Ureter (tissue), 1 donor: ENCODE results near the gene UNC13C. TPM values are rescaled to one million over a fixed set of nuclear protein-coding genes. Genes with fewer than 3 reads are reported as not detected.

Experiments used
- DNase-seq: peaks from one replicate; pipeline ENCODE4 v3.0.0-alpha.2; 2020; ENCODE audit warnings: low spot score
- total RNA-seq: library from RNA; stranded (reverse); gene quantifications from one replicate; pipeline ENCODE4 v1.2.4, GENCODE V29; 2023
- donor health status: DM: yes; HTN: yes; CAD: no.

The UNC13C gene
- total RNA-seq, 1 donor from 2014 or later = 4.1 TPM

DNA sequence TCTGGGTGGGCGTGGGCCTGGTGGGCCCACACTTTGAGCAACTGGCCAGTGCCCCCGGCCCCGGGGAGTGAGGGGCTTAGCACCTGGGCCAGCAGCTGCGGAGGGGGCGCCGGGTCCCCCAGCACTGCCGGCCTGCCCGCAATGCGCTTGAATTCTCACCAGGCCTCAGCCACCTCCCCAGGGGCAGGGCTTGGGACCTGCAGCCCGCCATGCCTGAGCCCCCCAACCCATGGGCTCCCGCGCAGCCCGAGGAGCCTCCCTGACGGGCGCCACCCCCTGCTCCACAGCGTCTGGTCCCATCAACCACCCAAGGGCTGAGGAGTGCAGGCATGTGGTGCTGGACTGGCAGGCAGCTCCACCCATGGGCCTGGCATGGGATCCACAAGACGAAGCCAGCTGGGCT, 484.3 kb downstream of the UNC13C start:
- DNase-seq = no peak

DNA sequence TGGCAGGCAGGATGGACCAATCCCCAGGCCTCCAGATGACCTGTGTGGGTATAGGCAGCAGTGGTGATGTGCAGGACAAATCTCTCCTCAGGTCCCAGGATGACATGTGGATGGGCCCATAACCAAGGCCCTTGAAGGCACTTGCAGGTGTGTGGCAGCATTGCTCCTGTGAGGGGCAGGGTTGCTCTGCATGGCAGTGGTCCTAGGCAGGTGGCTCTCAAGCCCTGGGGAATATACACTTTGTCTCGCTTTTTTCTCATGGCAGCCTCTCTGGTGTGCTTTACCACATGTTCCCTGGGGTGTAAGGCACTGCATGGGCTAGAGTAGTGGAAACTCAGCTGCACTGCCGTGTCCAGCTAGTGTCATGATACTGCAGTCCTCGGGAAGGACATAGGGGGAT, 503.6 kb downstream of the UNC13C start:
- DNase-seq = no peak

DNA sequence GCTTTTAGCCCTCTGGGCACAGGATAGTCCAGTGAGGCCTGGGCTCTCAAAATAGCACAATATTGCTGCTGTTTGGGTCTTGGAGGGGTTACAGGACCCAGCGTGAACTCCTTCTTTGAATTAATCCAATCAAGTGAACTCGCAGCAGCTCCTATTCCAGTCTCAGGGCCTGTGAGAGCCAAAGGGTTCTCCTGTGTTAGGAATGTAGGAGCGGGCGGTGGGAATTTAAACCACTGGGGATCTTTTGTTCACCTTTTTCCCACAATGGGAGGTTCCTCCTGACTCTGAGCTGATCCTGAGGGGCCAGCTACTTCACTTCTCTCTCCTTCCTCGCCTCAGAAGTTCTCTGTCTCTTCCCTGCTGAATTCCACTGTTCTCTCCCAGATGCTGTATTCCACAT, 504.0 kb downstream of the UNC13C start:
- no peak for DNase-seq

GRCh38 chr15:54500330-54500729, 522.1 kb downstream of the UNC13C start:
- no peak for DNase-seq

DNA sequence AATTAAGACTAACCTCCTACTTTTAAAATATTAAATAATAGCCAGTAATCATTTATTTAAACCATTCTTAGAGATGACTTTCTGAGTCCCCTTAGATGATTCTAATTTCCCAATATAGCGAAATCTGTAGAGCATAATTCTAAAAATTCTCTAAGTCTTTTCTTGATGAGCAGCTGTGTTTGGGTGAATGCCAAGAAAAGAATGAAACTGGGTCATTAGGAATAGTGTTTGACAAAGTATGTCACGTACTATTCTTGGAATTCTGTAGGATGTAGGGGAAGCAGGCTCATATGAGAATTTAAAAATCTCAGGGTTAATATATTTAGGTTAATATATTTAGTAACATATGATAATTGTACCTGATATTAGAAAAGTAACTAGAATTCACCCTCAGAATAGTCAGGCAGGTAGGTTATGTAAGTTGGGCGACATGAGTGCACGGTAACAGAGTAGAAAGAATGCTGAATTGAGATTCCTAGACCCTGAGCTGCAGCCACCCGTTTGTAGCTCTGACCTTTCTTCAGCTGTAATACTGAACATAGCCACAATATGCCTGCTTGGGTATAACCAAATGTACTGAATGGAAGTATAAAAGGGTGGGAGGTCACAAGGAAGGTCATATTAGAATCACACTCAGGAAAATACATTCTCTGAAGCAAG, 524.3 kb downstream of the UNC13C start:
- no peak for DNase-seq

DNA sequence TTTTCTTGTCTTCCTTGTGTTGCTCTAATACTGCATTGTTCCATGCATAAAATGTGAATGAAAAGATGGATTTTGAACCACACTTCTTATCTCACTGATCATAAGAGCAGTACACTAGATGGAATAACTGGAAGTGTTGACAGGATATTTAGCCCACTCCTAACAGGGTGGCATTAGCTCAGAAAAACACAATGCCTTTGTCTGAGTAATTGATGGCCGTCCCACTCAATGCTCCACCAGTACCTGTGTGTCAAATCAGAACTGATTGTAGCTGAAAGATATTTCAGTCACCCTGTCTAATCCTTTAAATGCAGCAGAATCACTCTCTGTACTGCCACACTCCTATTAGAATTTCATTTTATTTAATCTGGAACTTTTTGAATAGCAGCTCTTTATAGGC, 526.5 kb downstream of the UNC13C start:
- no peak for DNase-seq

DNA sequence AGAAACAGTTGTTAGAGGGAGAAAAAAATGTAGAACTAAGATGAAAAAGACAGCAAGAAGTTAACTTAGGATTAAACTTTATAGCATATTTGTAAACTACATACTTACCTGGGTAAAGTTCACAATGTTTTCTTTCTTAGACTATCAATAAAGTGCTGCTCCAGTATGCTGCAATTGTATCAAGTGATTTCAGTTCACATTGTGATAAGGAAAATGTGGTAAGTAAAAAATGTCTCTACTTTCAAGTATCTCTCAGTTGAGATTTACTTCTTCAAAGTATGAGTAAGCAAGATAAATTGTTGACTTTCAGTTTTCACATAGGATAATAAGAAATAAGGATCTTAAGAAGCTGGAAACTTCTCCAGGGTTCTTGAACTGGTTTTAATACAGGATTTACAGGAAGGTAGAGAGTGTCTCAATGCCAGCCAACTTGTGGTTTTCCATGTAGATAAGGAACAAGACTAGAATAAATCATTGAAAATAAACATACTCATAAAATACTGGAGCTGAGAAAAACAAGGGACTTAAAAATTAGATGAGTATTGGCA, 528.8 kb downstream of the UNC13C start:
- no peak for DNase-seq

DNA sequence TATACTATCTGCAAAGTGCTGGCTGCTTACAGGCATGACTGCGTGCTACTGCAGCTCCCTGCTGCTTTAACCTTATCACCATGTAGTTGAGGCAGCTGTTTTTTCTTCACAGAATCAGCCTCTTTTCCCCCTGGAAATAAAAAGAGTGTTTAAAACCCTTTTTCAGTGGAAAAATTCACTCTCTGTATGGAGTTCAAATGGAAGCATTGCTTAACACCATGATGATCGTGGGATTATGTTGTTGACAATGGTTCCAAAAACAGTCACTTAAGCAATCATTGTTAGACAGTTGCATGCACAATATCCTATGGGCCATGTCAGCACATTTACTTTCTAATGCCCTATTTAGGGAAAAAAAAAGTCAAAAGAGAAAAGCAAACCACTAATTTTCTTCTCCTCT, 536.4 kb downstream of the UNC13C start:
- no peak for DNase-seq

GRCh38 chr15:54515664-54516582, 537.7 kb downstream of the UNC13C start:
- no peak for DNase-seq

- DNase-seq = no peak
These were observed 539.1 kb downstream of the UNC13C start for GRCh38 chr15:54517366-54517765.

- DNase-seq = no peak
These were observed 540.1 kb downstream of the UNC13C start for GRCh38 chr15:54518156-54518882.

- DNase-seq = no peak
These were observed 541.3 kb downstream of the UNC13C start for GRCh38 chr15:54519577-54519976.

- DNase-seq = no peak
These were observed 542.4 kb downstream of the UNC13C start for GRCh38 chr15:54520616-54521015.

DNA sequence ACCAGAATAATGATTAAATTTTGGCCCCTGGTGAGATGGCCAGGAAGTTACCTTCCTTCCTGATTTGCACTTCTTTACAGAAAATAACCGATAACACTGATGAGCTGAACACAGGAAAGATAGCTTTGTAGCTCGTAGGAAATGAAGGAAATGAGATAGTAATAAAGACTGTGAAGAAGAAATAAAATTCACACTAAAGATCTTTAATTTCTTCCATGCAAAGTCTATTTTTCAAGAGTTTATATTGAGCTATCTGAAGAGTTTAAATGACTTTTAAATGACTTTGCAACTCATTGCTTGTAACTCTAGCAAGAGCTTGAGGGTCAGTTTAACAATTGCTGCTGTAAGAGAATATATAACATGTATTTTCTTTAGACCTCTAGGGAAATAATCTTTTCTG, 543.0 kb downstream of the UNC13C start:
- DNase-seq = no peak

DNA sequence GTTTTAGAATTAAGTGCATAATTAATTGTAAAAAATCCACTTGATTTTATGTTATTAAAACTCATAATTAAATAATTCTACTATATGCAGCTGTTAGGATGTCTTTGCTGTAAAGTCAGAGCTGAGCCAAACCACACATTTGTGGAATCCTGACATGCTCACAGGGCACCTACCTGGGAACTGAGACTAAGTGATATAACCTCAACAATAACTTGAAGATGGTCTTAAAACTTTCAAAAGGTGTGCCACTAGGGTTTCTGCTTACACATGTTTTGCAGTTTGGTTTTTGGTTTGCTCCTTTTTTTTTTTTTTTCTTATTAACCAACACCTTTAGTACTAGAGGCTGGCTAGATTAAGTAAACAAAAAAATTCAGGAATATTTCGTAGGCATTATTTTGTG, 549.8 kb downstream of the UNC13C start:
- no peak for DNase-seq

- DNase-seq = no peak
These were observed 562.5 kb downstream of the UNC13C start for GRCh38 chr15:54540721-54541120.

- DNase-seq = no peak
These were observed 569.2 kb downstream of the UNC13C start for GRCh38 chr15:54547491-54547890.

DNA sequence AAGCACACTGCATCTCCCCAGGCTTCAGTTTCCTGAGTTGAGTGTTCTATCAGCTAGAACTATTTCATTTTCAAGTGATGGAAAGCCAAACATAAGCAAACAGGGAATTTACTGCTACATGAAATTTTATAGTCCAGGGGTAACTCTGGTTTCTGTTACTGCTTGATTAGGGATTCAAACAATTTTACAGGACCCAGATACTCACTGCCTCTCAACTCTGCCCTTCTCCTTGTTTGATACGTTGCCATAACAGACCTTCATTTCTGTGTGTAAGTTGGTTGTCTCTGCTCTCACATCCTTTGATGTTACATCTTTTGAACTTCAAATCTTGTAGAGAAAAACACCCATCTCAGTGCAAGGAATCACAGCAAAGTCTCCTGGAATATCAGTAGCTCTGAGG, 572.7 kb downstream of the UNC13C start:
- DNase-seq = no peak

DNA sequence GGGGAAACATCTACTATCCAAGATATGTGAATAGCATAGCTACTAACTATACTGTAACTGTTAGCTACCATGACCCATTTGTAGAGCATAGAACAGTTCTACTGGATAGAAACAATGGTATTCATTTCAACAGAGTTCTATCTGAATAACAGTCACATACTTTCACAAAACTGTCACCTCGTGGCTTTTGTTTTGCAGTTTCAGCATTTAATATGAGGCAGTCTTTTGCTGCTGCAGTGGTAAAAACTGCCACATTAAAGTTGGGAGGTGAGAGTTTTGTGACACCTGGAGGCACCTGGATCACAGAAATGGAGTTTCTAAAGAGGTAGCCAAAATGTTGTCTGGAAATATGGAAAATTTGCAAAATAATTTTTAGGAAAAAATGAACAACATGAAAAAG, 578.0 kb downstream of the UNC13C start:
- no peak for DNase-seq

DNA sequence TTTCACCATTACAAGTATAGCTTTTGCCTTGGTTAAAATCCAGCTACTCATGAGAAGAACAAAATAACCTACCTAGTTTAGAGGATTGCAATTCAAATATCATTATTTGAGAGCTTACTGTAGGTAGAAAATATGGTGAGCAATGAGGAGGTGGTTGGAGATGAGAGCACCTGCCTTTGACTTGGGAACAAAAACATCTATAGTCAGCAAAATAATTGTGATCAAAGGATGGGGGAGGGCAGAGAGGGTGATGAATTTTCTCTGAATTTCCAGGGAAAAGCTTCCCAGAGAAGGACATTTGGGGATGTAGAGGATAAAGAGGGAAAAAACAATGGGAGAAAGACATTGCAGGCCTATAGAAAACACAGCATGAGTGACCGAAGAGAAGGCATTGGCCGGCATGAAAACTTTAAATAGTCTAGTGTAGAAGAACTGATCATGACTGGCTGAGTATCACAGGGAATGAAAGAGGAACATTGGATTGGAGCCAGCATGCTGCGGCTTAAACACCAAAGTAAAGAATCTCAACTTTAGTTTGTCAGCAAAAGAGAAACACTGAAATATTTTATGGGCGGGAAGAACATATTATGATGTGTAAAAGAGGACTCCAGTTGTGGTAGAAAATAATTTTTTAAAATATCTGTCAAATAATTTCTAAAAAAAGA, 581.3 kb downstream of the UNC13C start:
- DNase-seq = no peak

GRCh38 chr15:54560417-54560816, 582.2 kb downstream of the UNC13C start:
- no peak for DNase-seq

DNA sequence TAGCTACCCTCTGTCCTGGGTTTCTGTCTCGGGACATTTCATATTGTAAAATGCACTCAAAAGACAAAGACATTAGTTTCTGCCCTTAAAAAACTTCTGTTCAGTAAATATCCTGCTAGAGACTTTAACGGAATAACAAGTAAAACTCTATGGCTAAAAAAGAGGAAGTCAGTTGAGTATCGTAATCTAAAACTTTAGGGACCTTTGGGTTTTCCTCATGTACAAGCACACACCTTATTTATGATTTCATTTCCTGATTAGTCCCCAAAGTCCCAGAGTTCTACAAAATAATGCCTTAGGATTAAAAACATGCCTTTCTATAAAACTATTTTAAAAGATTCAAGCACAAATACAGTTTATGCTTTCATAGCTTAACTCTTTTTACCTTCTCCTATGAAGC, 585.9 kb downstream of the UNC13C start:
- no peak for DNase-seq
